Measurements from ENCODE around the gene DNMT3B. TPM values are rescaled to one million over a fixed set of nuclear protein-coding genes. Genes with fewer than 3 reads are reported as not detected.

DNMT3B gene
- total RNA-seq, 4 donors from 2014 or later, result 2.2 to 2.7 (median 2.3) TPM

- Histone ChIP-seq H3K4me1 (no peaks in the 10 kb centered on the region), H3K36me3 (no peaks in the 10 kb centered on the region), H3K27me3 (no peaks in the 10 kb centered on the region), H3K9me3 (no peaks in the 10 kb centered on the region), H3K27ac (no peak overlapping the region), H3K4me3 (replicated peaks in 1 of 3) (no peak overlapping the region)
- TF ChIP-seq CTCF (IDR thresholded peaks at IDR 0.05) (no peak), POLR2A (IDR thresholded peaks at IDR 0.05) (no peak)
- intact Hi-C loops (cut with DNase I), result no loop called here
- 95 to 100% methylated on average over 2 of the region's 2 CpGs for WGBS, 2 donors
- DNase-seq, result no peak
These were observed 11.0 kb downstream of the DNMT3B start for GRCh38 chr20:32773223-32773622.

DNA sequence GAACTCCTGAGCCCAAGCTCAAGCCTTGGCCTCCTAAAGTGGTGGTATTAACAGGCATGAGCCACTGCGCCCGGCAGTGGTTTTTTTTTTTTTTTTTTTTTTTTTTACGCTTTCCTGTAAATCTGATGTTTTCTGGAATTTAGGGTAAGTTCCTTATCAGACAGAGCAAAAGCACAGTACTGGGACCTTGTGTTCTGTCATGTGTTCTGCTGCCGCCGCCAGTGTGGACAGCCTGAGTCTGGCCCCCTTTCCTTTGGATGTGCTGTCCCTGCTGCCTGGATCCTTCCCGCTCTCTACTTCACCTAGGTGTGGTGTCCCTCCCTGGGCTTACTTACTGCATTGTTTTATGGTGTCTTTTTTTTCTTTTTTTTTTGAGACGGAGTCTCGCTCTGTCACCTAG lies 11.7 kb downstream of the DNMT3B start:
- no peak for DNase-seq
- H3K4me1 ChIP-seq, result no peaks in the 10 kb centered on the region
- H3K27ac ChIP-seq, result no peak overlapping the region
- 97 to 99% methylated on average over 8 of the region's 8 CpGs for WGBS, 2 donors
- intact Hi-C loops (cut with DNase I), result no loop called here
- H3K4me3 ChIP-seq (replicated peaks in 1 of 3), result no peak overlapping the region
- H3K9me3 ChIP-seq, result no peaks in the 10 kb centered on the region
- H3K36me3 ChIP-seq, result no peaks in the 10 kb centered on the region
- no peak for TF ChIP-seq POLR2A (IDR thresholded peaks at IDR 0.05)
- no peak for TF ChIP-seq CTCF (IDR thresholded peaks at IDR 0.05)
- no peaks in the 10 kb centered on the region for H3K27me3 ChIP-seq

- Histone ChIP-seq H3K4me3 (replicated peaks in 1 of 3) (no peak overlapping the region), H3K36me3 (no peaks in the 10 kb centered on the region), H3K27me3 (no peaks in the 10 kb centered on the region), H3K4me1 (no peaks in the 10 kb centered on the region), H3K9me3 (no peaks in the 10 kb centered on the region), H3K27ac (no peak overlapping the region)
- DNase-seq, result no peak
- 84 to 90% methylated on average over 10 of the region's 10 CpGs for WGBS, 2 donors
- intact Hi-C loops (cut with DNase I), result no loop called here
- TF ChIP-seq POLR2A (IDR thresholded peaks at IDR 0.05) (no peak), CTCF (IDR thresholded peaks at IDR 0.05) (no peak)
These were observed 13.3 kb downstream of the DNMT3B start for GRCh38 chr20:32775336-32775991.

GRCh38 chr20:32777177-32777956 lies 15.2 kb downstream of the DNMT3B start:
- intact Hi-C loops (cut with DNase I), result no loop called here

More at GRCh38 chr20:32777177-32777956, 15.2 kb downstream of the DNMT3B start:
- no peaks in the 10 kb centered on the region for H3K9me3 ChIP-seq
- H3K27ac ChIP-seq, result no peak overlapping the region
- no peak for TF ChIP-seq POLR2A (IDR thresholded peaks at IDR 0.05)
- TF ChIP-seq CTCF (IDR thresholded peaks at IDR 0.05), result no peak
- no peak overlapping the region for H3K4me3 ChIP-seq (replicated peaks in 1 of 3)
- H3K36me3 ChIP-seq, result no peaks in the 10 kb centered on the region
- no peaks in the 10 kb centered on the region for H3K4me1 ChIP-seq
- H3K27me3 ChIP-seq, result no peaks in the 10 kb centered on the region
- DNase-seq, result no peak
- 90% methylated on average over 7 of the region's 8 CpGs for WGBS, 2 donors

Measured in thyroid gland (tissue), 4 donors.